ENCODE results near the gene GAL. TPM values are rescaled to one million over a fixed set of nuclear protein-coding genes. Genes with fewer than 3 reads are reported as not detected.

Gene GAL
- total RNA-seq, 2 experiments from 2014 or later: 7.2 to 8.4 TPM

DNA sequence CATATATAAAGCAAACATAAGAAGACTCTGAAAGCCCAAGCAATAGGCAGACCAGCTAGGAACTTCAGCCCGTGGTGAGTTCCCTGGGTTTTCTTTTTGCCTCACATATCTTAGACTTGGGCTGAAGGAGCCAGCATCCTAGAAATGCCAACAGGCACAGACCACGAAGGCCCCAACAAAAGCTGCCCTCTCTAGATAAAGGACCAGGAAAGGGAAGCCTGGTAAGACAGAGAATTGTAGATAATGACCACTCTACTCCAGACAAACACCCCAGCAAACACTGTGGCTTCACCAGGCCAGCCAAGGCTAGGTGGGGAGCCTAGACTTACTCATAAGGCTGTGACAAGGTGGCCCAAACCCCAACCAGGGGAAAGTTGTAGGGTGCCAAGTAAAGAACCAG lies 11.2 kb downstream of the GAL start:
- H3K27me3 Mint-ChIP-seq: peaks cover 17% of the 10 kb centered on the region
- peaks cover 2% of the 10 kb centered on the region for H3K36me3 Mint-ChIP-seq
- H3K4me1 Mint-ChIP-seq: peaks cover 11% of the 10 kb centered on the region
- H3K9me3 Mint-ChIP-seq: peaks cover 9% of the 10 kb centered on the region
- no peak for DNase-seq
- H3K27ac Mint-ChIP-seq: no peak overlapping the region
- H3K4me3 Mint-ChIP-seq: no peak overlapping the region

DNA sequence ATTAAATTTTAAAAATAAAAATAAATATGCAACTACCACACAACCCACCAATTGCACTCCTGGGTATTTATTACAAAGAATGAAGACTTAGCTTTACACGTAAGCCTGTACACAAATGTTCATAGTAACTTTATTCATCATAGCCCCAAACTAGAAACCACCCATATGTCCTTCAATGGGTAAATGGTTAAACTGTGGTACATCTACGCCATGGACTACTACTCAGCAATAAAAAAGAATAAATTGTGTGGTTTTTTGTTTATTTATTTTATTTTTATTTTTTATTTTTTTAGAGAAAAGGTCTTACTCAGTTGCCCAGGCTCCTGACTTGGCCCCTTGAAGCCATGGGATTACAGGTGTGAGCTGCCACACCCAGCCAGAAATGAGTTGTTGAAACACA lies 14.6 kb downstream of the GAL start:
- no peak overlapping the region for H3K27ac Mint-ChIP-seq
- H3K36me3 Mint-ChIP-seq: peaks cover 2% of the 10 kb centered on the region
- no peaks in the 10 kb centered on the region for H3K4me1 Mint-ChIP-seq
- no peak overlapping the region for H3K4me3 Mint-ChIP-seq
- H3K9me3 Mint-ChIP-seq: peaks cover 9% of the 10 kb centered on the region
- DNase-seq: no peak
- peaks cover 14% of the 10 kb centered on the region for H3K27me3 Mint-ChIP-seq

DNA sequence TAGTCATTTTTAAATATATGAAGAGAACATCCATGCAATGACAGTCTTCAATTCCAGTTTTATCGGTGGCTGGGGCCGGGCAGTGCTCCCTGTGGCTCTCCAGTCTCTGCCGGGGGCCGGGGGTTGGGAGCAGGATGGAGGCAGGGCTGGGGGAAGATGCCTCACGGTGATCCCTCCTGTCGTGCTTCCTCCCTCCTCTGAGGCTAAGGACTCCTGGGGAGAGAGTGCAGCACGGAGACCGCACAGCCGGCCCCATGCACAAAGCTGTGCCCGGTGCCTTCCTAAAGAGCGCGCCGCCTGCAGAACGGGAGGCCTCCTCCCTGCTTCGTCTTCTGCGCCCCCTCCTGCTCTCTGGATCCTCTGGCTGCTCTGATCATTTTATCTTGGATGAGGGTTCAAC lies 20.5 kb downstream of the GAL start:
- H3K27me3 Mint-ChIP-seq: peaks cover 2% of the 10 kb centered on the region
- DNase-seq: no peak
- H3K4me1 Mint-ChIP-seq: no peaks in the 10 kb centered on the region
- H3K27ac Mint-ChIP-seq: no peak overlapping the region
- no peak overlapping the region for H3K4me3 Mint-ChIP-seq
- H3K9me3 Mint-ChIP-seq: no peaks in the 10 kb centered on the region
- peaks cover 1% of the 10 kb centered on the region for H3K36me3 Mint-ChIP-seq

DNA sequence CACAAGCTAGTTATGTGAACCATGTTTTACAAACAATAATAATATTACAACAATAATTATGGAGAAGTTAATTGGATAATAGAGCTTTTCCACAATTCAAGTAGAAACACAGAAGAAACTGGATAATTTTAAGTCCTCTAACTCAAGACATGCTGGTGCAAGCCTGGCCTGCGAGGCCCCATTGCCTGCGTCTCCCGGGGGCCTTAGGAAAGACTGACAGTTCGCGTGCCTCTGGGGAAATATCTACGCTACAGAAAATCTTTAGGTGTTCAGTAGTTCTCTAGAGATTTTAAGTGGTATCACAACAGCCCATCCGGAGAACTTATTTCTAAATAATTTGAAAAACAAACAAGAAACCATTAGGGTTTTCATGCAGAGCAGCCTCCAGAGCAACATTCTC lies 23.2 kb downstream of the GAL start:
- Mint-ChIP-seq H3K4me1 (no peaks in the 10 kb centered on the region), H3K36me3 (no peaks in the 10 kb centered on the region), H3K27ac (no peak overlapping the region), H3K27me3 (no peaks in the 10 kb centered on the region), H3K9me3 (no peaks in the 10 kb centered on the region), H3K4me3 (no peak overlapping the region)
- no peak for DNase-seq

DNA sequence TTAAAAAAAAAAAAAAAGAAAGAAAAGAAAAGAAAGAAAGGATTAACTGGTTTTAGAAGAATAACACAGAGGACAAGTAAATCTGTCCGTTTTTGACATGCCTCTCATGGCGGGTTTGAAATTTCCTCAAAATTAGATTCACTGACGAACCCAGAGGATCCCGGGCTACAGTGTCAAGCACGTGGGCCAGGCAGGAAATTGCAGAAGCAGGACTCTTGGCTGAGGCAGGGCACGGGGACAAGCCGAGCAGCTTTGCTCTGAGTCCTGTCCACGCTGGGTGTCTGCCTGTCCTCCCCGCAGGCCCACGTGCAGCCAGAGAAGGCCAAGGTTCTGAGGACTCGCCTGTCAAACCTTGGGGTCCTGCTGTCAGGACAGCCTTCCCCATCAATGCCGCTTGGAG lies 24.7 kb downstream of the GAL start:
- H3K4me1 Mint-ChIP-seq: no peaks in the 10 kb centered on the region
- H3K27me3 Mint-ChIP-seq: no peaks in the 10 kb centered on the region
- no peak overlapping the region for H3K4me3 Mint-ChIP-seq
- H3K9me3 Mint-ChIP-seq: no peaks in the 10 kb centered on the region
- no peaks in the 10 kb centered on the region for H3K36me3 Mint-ChIP-seq
- no peak overlapping the region for H3K27ac Mint-ChIP-seq
- DNase-seq: no peak

DNA sequence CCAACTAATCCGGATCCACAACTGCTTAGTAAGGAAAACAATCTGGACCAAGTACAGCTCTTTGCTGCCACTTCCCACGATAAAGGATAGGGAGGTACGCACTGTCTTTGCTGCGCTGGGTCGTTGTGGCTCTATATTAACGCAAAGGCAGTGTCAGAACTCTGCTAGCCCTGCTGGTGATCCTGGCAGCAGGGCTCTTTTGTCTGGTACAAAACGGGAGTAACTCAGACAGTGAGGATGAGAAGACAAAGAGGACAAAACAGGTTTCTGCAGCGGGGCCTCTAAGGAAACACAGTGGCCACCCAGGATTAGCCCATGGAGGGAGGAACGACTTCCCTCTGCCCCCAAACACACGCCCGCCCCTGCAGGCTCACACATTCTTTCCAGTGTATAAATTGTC lies 26.1 kb downstream of the GAL start:
- DNase-seq: no peak
- H3K4me3 Mint-ChIP-seq: no peak overlapping the region
- H3K27ac Mint-ChIP-seq: no peak overlapping the region
- no peaks in the 10 kb centered on the region for H3K9me3 Mint-ChIP-seq
- H3K27me3 Mint-ChIP-seq: no peaks in the 10 kb centered on the region
- H3K36me3 Mint-ChIP-seq: no peaks in the 10 kb centered on the region
- no peaks in the 10 kb centered on the region for H3K4me1 Mint-ChIP-seq

DNA sequence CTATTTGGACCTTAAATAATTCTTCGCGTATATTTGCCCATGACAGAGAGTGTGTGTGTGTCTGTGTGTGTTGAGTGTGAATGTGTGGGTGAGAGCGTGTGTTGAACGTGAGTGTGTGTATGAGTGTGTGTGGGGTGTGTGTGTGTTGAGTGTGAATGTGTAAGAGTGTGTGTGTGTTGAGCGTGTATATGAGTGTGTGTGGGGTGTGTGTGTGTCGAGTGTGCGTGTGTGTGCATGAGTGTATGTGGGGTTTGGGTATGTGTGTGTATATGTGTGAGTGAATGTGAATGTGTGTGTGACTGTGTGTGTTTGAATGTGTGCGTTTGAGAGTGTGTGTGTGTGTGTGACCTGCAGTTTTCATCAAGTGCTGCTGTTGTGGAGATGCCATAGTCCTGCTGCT lies 26.8 kb downstream of the GAL start:
- Mint-ChIP-seq H3K4me1 (no peaks in the 10 kb centered on the region), H3K27ac (no peak overlapping the region), H3K27me3 (no peaks in the 10 kb centered on the region), H3K4me3 (no peak overlapping the region), H3K36me3 (no peaks in the 10 kb centered on the region), H3K9me3 (no peaks in the 10 kb centered on the region)
- DNase-seq: no peak

DNA sequence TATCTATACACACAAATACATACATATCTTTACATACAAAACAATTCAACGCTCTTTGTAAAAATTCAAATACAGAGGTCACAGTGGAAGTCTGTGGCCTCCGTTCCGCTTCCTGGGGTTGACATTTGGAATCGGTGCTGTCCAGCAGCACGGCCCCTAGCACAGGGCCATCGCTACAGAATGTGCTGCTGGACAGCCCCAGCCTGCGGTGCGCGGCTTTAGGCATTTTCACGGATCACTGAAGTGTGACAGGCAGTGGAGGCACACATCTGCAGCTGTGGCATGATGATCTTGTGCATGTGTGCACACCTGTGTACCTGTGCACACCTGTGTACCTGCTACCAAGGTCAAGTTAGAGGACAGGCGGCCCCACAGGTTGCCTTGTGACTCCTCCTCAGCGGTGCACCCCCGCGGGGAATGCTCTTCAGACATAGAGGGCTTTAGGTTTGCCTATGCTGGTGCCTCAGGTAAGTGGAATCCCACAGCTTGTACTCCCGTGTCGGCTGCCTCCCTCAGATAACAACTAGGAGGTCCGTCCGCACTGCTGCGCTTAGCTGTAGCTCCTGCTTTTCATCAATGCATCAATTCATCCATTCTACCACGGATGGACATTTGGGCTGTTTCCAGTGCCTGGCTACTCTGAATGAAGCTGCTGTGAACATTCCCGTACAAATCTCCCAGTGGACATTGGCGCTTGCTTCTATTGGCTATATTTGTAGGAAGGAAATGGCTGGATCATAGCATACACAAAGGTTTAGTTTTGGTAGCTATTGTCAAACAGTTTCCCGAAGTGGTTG lies 29.9 kb downstream of the GAL start:
- Mint-ChIP-seq H3K36me3 (peaks cover 6% of the 10 kb centered on the region), H3K4me1 (no peaks in the 10 kb centered on the region), H3K27me3 (no peaks in the 10 kb centered on the region), H3K9me3 (peaks cover 3% of the 10 kb centered on the region), H3K27ac (no peak overlapping the region), H3K4me3 (no peak overlapping the region)
- DNase-seq: no peak

DNA sequence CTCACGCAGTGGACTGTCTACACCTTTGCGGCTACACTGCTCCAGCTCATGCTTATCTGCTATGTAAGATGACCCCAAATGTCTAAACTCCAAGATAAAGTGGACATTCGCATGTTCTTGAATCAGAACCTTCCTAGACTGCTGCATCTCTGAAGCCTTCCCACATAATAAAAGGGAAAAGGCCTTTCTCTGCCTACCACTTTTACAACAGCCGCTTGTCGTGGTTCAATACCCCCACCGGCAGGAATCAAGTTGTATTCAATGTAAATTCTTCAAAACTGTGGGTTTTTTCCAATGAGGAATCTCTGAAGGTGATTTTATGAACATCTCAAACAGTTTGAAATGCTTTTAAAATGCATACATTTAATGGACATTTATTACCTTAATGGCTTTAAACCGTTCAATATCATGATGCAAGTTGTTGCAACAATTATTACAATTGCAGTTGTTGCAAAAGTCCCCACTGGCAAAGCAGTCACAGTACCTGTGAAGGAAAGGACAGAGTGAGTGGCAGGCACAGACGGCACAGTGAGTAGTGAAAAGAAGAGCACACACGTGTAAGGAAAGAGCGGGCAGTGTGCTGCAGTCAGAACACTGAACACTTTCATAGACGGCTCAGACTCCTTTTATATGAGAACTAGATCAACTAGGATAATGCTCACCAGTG lies 31.2 kb downstream of the GAL start:
- Mint-ChIP-seq H3K4me3 (no peak overlapping the region), H3K9me3 (peaks cover 13% of the 10 kb centered on the region), H3K36me3 (peaks cover 10% of the 10 kb centered on the region), H3K4me1 (no peaks in the 10 kb centered on the region), H3K27me3 (no peaks in the 10 kb centered on the region), H3K27ac (no peak overlapping the region)
- no peak for DNase-seq

DNA sequence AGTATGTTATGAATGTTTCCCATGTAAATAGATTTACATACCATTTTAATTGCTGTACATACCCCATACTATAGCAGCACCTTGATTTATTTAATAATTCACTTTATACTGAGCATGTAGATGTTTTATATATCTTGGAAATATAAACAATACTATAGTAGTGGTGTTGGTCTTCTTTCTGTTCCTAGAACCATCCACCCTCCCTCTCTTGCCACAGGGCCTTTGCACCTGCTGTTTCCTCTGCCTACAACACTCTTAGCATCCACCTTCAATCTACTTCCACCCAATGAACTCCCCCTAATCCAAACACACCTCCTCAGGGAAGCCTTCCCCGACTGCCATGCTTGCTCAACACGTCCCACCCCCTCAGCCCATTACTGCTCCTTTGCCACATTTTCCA lies 36.7 kb downstream of the GAL start:
- no peak for DNase-seq
- no peak overlapping the region for H3K27ac Mint-ChIP-seq
- no peak overlapping the region for H3K4me3 Mint-ChIP-seq
- peaks cover 13% of the 10 kb centered on the region for H3K9me3 Mint-ChIP-seq
- H3K4me1 Mint-ChIP-seq: no peaks in the 10 kb centered on the region
- H3K36me3 Mint-ChIP-seq: peaks cover 10% of the 10 kb centered on the region
- no peaks in the 10 kb centered on the region for H3K27me3 Mint-ChIP-seq

DNA sequence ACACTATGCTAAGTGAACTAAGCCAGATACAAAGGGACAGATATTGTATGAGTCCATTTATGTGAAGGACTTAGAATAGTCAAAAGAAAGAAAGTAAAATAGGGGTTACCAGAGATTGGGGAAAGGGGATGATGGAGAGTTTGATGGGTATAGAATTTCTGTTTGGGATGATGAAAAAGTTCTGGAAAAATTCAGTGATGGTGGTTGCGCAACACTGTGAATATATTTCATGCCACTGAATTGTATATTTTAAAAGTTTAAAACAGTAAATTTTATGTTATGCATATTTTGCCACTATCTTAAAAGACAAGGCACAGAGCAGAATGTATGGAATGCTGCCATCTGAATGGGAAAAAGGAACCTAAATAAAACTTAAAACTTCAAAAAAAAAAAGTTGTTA lies 37.8 kb downstream of the GAL start:
- no peaks in the 10 kb centered on the region for H3K4me1 Mint-ChIP-seq
- H3K27ac Mint-ChIP-seq: no peak overlapping the region
- no peak for DNase-seq
- no peak overlapping the region for H3K4me3 Mint-ChIP-seq
- peaks cover 10% of the 10 kb centered on the region for H3K36me3 Mint-ChIP-seq
- no peaks in the 10 kb centered on the region for H3K27me3 Mint-ChIP-seq
- H3K9me3 Mint-ChIP-seq: peaks cover 13% of the 10 kb centered on the region

DNA sequence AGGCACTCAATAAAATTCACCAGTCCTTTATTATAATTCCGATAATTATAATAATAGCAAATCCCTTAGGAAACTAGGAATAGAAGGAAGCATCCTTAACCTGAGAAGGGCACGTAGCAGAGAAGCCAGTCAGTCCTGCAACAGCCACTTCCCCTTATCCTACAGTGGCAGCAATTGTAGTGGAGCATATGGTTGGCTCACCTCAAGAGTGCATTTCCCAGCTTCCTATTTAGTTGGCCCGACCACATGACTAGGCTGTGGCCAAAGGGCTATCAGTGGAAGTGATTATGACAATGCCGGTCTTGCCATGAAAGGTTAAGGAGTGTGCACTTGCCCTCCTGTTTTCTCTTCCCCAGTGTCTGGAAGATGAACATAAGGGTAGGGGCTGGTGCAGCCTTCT lies 39.9 kb downstream of the GAL start:
- peaks cover 3% of the 10 kb centered on the region for H3K36me3 Mint-ChIP-seq
- no peak overlapping the region for H3K4me3 Mint-ChIP-seq
- no peaks in the 10 kb centered on the region for H3K27me3 Mint-ChIP-seq
- no peak for DNase-seq
- H3K27ac Mint-ChIP-seq: no peak overlapping the region
- H3K9me3 Mint-ChIP-seq: peaks cover 11% of the 10 kb centered on the region
- no peaks in the 10 kb centered on the region for H3K4me1 Mint-ChIP-seq

DNA sequence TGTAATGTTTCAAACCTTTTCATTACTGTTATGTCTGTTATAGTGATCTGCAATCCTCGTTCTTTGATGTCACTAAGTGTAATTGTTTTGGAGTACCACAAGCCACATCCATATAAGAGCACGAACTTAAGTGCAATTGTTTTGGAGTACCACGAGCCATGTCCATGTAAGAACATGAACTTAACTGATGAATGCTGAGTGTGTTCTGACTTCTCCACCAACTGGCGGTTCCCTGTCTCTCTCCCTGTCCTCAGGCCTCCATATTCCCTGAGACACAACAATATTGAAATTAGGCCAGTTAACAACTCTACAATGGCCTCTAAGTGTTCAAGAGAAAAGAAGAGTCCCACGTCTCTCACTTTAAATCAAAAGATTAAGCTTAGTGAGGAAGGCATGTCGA lies 43.4 kb downstream of the GAL start:
- Mint-ChIP-seq H3K36me3 (no peaks in the 10 kb centered on the region), H3K4me3 (no peak overlapping the region), H3K27ac (no peak overlapping the region), H3K9me3 (no peaks in the 10 kb centered on the region), H3K27me3 (no peaks in the 10 kb centered on the region), H3K4me1 (no peaks in the 10 kb centered on the region)
- DNase-seq: no peak

DNA sequence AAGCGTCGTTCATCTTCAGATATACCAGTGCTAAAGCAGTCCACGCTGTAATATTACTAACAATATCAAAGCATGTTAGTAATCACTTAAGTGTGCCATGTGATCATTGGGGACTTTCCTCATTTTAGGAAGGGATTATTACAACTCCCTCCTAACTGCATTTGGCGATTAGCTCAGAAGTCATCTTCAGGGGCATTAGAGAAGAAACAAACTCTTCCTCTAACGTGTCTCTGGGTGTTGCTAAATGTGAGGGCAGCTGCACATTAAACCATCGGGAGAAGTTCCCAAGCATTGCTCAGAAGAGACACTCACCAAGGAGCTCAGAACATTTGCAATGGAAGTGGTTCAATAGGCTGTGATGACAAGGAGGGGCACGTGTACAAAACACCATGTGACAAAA lies 49.8 kb downstream of the GAL start:
- no peaks in the 10 kb centered on the region for H3K36me3 Mint-ChIP-seq
- H3K9me3 Mint-ChIP-seq: no peaks in the 10 kb centered on the region
- no peak for DNase-seq
- H3K4me3 Mint-ChIP-seq: no peak overlapping the region
- no peaks in the 10 kb centered on the region for H3K27me3 Mint-ChIP-seq
- no peaks in the 10 kb centered on the region for H3K4me1 Mint-ChIP-seq
- H3K27ac Mint-ChIP-seq: no peak overlapping the region

DNA sequence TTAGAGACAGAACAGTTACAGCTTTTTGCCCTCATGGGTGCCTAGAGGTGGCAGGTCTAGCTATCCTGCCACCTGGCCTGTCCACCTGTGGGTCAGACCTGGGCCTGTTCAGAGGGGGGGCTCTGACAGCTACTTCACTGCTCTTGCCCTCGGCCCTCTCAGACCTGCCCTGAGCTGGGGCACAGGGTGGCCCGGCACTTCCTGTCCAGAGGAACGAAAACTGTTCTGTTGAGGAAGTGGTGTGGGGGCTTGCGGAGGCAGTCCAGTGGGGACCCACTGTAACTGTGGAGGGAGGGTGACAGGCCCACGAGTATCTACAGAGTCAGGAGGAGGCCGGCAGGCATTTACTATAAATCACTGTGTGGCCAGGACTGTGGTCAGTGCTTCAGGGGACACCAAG lies 50.8 kb downstream of the GAL start:
- no peak overlapping the region for H3K4me3 Mint-ChIP-seq
- no peaks in the 10 kb centered on the region for H3K27me3 Mint-ChIP-seq
- H3K9me3 Mint-ChIP-seq: no peaks in the 10 kb centered on the region
- H3K27ac Mint-ChIP-seq: no peak overlapping the region
- DNase-seq: no peak
- H3K36me3 Mint-ChIP-seq: no peaks in the 10 kb centered on the region
- no peaks in the 10 kb centered on the region for H3K4me1 Mint-ChIP-seq

DNA sequence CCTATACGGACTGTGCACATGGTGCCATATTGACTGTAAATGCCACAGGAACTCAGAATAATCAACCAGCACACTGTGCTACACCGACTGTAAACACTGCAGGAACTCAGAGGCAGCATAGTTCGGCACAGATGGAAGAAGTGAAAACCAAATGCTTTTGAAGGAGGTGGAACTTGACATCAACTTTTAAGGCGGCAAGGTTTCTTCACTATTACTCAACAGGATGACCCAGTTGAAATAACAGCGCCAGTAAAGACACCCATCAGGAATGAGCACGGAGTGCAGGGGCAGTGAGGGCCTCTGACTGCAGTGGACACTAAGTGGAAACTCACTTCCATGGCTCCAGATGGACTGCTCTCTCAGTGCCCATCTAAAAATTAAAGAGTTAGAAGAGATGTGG lies 51.3 kb downstream of the GAL start:
- Mint-ChIP-seq H3K27me3 (no peaks in the 10 kb centered on the region), H3K9me3 (no peaks in the 10 kb centered on the region), H3K4me3 (no peak overlapping the region), H3K4me1 (no peaks in the 10 kb centered on the region), H3K36me3 (no peaks in the 10 kb centered on the region), H3K27ac (no peak overlapping the region)
- no peak for DNase-seq
